Measurements from ENCODE around the gene ZNF615. TPM values are rescaled to one million over a fixed set of nuclear protein-coding genes. Genes with fewer than 3 reads are reported as not detected.

The ZNF615 gene
- polyA plus RNA-seq, 3 donors = 1.8 to 2.4 (median 2.2) TPM

DNA sequence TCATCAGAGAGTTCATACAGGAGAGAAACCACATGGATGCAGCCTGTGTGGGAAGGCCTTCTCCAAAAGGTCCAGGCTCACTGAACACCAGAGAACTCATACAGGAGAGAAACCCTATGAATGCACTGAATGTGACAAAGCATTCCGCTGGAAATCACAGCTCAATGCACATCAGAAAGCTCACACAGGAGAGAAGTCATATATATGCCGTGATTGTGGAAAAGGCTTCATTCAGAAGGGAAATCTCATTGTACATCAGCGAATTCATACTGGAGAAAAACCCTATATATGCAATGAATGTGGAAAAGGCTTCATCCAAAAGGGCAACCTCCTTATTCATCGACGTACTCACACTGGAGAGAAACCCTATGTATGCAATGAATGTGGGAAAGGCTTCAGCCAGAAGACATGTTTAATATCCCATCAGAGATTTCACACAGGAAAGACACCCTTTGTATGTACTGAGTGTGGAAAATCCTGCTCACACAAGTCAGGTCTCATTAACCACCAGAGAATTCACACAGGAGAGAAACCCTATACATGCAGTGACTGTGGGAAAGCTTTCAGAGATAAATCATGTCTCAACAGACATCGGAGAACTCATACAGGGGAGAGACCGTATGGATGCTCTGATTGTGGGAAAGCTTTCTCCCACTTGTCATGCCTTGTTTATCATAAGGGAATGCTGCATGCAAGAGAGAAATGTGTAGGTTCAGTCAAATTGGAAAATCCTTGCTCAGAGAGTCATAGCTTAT, 63.0 kb downstream of the ZNF615 start:
- Histone ChIP-seq H3K4me2 (replicated peaks; ENCODE audit: extremely low read depth, low read length, poor library complexity, severe bottlenecking) (no peak overlapping the region), H3K27me3 (ENCODE audit: control insufficient read depth in 2 of 2, insufficient read depth in 2 of 2, low read length in 2 of 2) (no peaks in the 10 kb centered on the region), H3K4me3 (replicated peaks in 1 of 3; ENCODE audit: low read depth in 2 of 3, low read length in 3 of 3) (peak overlapping the region in 1 of 3 experiments; percentile 43), H4K20me1 (ENCODE audit: insufficient read depth, low read length) (no peaks in the 10 kb centered on the region), H3K9ac (ENCODE audit: insufficient read depth, low read length, poor library complexity, severe bottlenecking) (no peak overlapping the region), H3K4me1 (ENCODE audit: control insufficient read depth in 1 of 2, insufficient read depth in 2 of 2, low read length in 2 of 2) (no peaks in the 10 kb centered on the region), H3K79me2 (ENCODE audit: insufficient read depth, low read length) (no peaks in the 10 kb centered on the region), H3K27ac (ENCODE audit: low read depth in 1 of 2, low read length in 2 of 2) (no peak overlapping the region), H3K36me3 (replicated peaks in 1 of 2; ENCODE audit: control insufficient read depth in 1 of 2, insufficient read depth in 2 of 2, low read length in 2 of 2) (peaks cover 49 to 59% of the 10 kb centered on the region in 2 donors), H2AFZ (ENCODE audit: insufficient read depth, low read depth, low read length, poor library complexity, severe bottlenecking) (no peak overlapping the region), H3K9me3 (replicated peaks in 1 of 2; ENCODE audit: control insufficient read depth in 1 of 2, insufficient read depth in 1 of 2, low read length in 2 of 2) (peaks cover 67 to 100% of the 10 kb centered on the region in 2 donors)
- no peak for DNase-seq
- TF ChIP-seq, protein P1, sequence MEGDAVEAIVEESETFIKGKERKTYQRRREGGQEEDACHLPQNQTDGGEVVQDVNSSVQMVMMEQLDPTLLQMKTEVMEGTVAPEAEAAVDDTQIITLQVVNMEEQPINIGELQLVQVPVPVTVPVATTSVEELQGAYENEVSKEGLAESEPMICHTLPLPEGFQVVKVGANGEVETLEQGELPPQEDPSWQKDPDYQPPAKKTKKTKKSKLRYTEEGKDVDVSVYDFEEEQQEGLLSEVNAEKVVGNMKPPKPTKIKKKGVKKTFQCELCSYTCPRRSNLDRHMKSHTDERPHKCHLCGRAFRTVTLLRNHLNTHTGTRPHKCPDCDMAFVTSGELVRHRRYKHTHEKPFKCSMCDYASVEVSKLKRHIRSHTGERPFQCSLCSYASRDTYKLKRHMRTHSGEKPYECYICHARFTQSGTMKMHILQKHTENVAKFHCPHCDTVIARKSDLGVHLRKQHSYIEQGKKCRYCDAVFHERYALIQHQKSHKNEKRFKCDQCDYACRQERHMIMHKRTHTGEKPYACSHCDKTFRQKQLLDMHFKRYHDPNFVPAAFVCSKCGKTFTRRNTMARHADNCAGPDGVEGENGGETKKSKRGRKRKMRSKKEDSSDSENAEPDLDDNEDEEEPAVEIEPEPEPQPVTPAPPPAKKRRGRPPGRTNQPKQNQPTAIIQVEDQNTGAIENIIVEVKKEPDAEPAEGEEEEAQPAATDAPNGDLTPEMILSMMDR (IDR thresholded peaks at IDR 0.05) = no peak
- H3K9me3 Mint-ChIP-seq = peaks cover 70 to 100% (median 97%) of the 10 kb centered on the region in 7 donors
- no peak overlapping the region for H3K4me3 Mint-ChIP-seq
- H3K27me3 Mint-ChIP-seq (ENCODE audit: low read depth in 3 of 3) = peaks cover 0 to 3% (median 0%) of the 10 kb centered on the region in 3 donors
- H3K27ac Mint-ChIP-seq = no peak overlapping the region
- WGBS (ENCODE audit: insufficient coverage) = no CpG with 5 or more reads among the region's 7 CpGs
- H3K4me1 Mint-ChIP-seq = peaks cover 2% of the 10 kb centered on the region
- intact Hi-C loops (cut with micrococcal nuclease) = no loop called here
- H3K36me3 Mint-ChIP-seq = peaks cover 47 to 52% of the 10 kb centered on the region in 2 donors

Other genes with a start within 250 kb of the ZNF615 start
- gene FPR2, start 247.0 kb downstream of the ZNF615 start, polyA plus RNA-seq = 100 to 1,000 TPM in 1 of 3 donors, 10 to 100 TPM in 2; 36.2 to 108 (median 70.3) TPM
- gene FPR3, start 213.1 kb downstream of the ZNF615 start, polyA plus RNA-seq = 1 to 10 TPM; 1.4 to 3.8 (median 3.5) TPM
- gene ZNF577, start 120.3 kb downstream of the ZNF615 start, polyA plus RNA-seq = 1 to 10 TPM; 1.5 to 8.5 (median 1.5) TPM
- 1 to 10 TPM; 1.9 to 4.8 (median 3.9) TPM for gene ZNF649, start 103.2 kb downstream of the ZNF615 start, polyA plus RNA-seq
- gene ZNF613, start 80.7 kb downstream of the ZNF615 start, polyA plus RNA-seq = 1 to 10 TPM in 2 of 3 donors, under 1 TPM in 1; 0.96 to 3.1 (median 1.1) TPM
- gene ZNF350, start 21.4 kb downstream of the ZNF615 start, polyA plus RNA-seq = 10 to 100 TPM in 1 of 3 donors, 1 to 10 TPM in 2; 9.1 to 14.0 (median 9.9) TPM
- 1 to 10 TPM in 2 of 3 donors, under 1 TPM in 1; 0.65 to 3.1 (median 1.0) TPM for gene ZNF614, start 20.2 kb upstream of the ZNF615 start, polyA plus RNA-seq
- 1 to 10 TPM; 1.1 to 3.0 (median 1.2) TPM for gene ZNF432, start 40.6 kb upstream of the ZNF615 start, polyA plus RNA-seq
- gene ZNF841, start 87.6 kb upstream of the ZNF615 start, polyA plus RNA-seq = 1 to 10 TPM in 1 of 3 donors, under 1 TPM in 1, not detected in 1; 0.42 to 5.2 TPM
- 1 to 10 TPM in 2 of 3 donors, under 1 TPM in 1; 0.32 to 1.8 (median 1.1) TPM for gene ZNF616, start 131.7 kb upstream of the ZNF615 start, polyA plus RNA-seq
- gene ZNF836, start 163.4 kb upstream of the ZNF615 start, polyA plus RNA-seq = 1 to 10 TPM; 2.3 to 4.8 (median 2.6) TPM
- 100 to 1,000 TPM in 2 of 3 donors, 10 to 100 TPM in 1; 79.9 to 151 (median 127) TPM for gene PPP2R1A, start 181.8 kb upstream of the ZNF615 start, polyA plus RNA-seq

Data from CD14-positive monocyte (primary cell).